OCI-LY7 (cell line): ENCODE data around the gene ZYG11A. TPM values are rescaled to one million over a fixed set of nuclear protein-coding genes. Genes with fewer than 3 reads are reported as not detected.
"Not testable (repeated sequence)": the region's sequence is repeated elsewhere in the genome, so short reads cannot be mapped to it uniquely, and the experiment has no call there.

Experiments used
- BruUV-seq: library from RNA; stranded (reverse); fragments of 400-500 nt; replicated peaks from 2 replicates; lab custom pipeline; 2021; lab: Mats Ljungman, UMichigan
- CTCF ChIA-PET: fragments of 300-600 bp; sonication (Branson Sonifier 250); formaldehyde crosslinking; loops from one replicate; lab custom pipeline; 2022; ENCODE audit warnings: antibody characterized with exemption; ENCODE audit not compliant: unreplicated experiment; lab: Charles Lee
- POLR2A ChIA-PET: fragments of 300-600 bp; sonication (Branson Sonifier 250); formaldehyde crosslinking; loops from one replicate; lab custom pipeline; 2022; ENCODE audit warnings: antibody characterized with exemption; lab: Charles Lee
- DNase-seq: peaks from one replicate; pipeline ENCODE4 v3.0.0-alpha.2; 2015; ENCODE audit warnings: low spot score
- H2AFZ ChIP-seq: fragments of 200-600 bp; sonication (generic), shearing (Covaris generic); 2 replicates; pipeline ENCODE4 v1.6.1; 2014; ENCODE audit warnings: mild to moderate bottlenecking, antibody characterized with exemption, low read length, moderate library complexity
- H3K27ac ChIP-seq: fragments of 200-600 bp; sonication (generic); 2 replicates; pipeline ENCODE4 v1.5.1; 2014; ENCODE audit warnings: mixed run types, low read depth, mild to moderate bottlenecking, moderate library complexity, low read length, inconsistent platforms; ENCODE audit not compliant: poor library complexity, severe bottlenecking
- H3K36me3 ChIP-seq: fragments of 200-600 bp; sonication (generic); 2 replicates; pipeline ENCODE4 v1.6.1; 2014; ENCODE audit warnings: mild to moderate bottlenecking, antibody characterized with exemption, low read length, moderate library complexity, mixed read lengths; ENCODE audit not compliant: insufficient read depth
- H3K4me1 ChIP-seq: fragments of 200-600 bp; sonication (generic); 2 replicates; pipeline ENCODE4 v1.5.1; 2014; ENCODE audit warnings: mild to moderate bottlenecking, low read length; ENCODE audit not compliant: insufficient read depth, poor library complexity, severe bottlenecking
- H3K4me2 ChIP-seq: fragments of 200-600 bp; sonication (generic); 2 replicates; pipeline ENCODE4 v1.6.1; 2014; ENCODE audit warnings: mild to moderate bottlenecking, low read length
- H3K4me3 ChIP-seq: fragments of 200-600 bp; sonication (generic); 2 replicates; pipeline ENCODE4 v1.5.1; 2014; ENCODE audit warnings: mild to moderate bottlenecking, low read depth, low read length; ENCODE audit not compliant: poor library complexity, severe bottlenecking
- H3K79me2 ChIP-seq: fragments of 200-600 bp; sonication (generic); 2 replicates; pipeline ENCODE4 v1.6.1; 2016; ENCODE audit warnings: low read depth, mild to moderate bottlenecking, low read length, moderate library complexity, mixed read lengths; ENCODE audit not compliant: insufficient read depth
- H3K9me2 ChIP-seq: fragments of 200-600 bp; sonication (generic); 2 replicates; pipeline ENCODE4 v1.6.1; 2016; ENCODE audit warnings: mild to moderate bottlenecking, low read length, mixed read lengths; ENCODE audit not compliant: insufficient read depth
- H3K9me3 ChIP-seq: fragments of 200-600 bp; sonication (generic); 2 replicates; pipeline ENCODE4 v1.6.1; 2014; ENCODE audit warnings: mild to moderate bottlenecking, mixed run types, low read length, mixed read lengths
- H4K20me1 ChIP-seq: fragments of 200-600 bp; sonication (generic); 2 replicates; pipeline ENCODE4 v1.6.1; 2014; ENCODE audit warnings: mild to moderate bottlenecking, antibody characterized with exemption, low read length, moderate library complexity, mixed read lengths; ENCODE audit not compliant: insufficient read depth
- EZH2phosphoT487 ChIP-seq: fragments of 200-600 bp; sonication (generic); IDR thresholded peaks from 2 replicates; pipeline ENCODE4 v1.6.1; 2018; ENCODE audit warnings: low read depth, borderline replicate concordance, mild to moderate bottlenecking, mixed run types, antibody characterized with exemption, low read length, moderate library complexity, mixed read lengths
- intact Hi-C: fragments of 100-400 bp; cut with micrococcal nuclease; formaldehyde crosslinking; loops from one replicate; pipeline ENCODE4 v1.10.0; 2022; ENCODE audit not compliant: unreplicated experiment
- total RNA-seq, 2 experiments: library from RNA; depleted of rRNA in 1 of 2; stranded (reverse); fragments of >200 nt in 1 of 2; shearing (Covaris generic) in 1 of 2; gene quantifications; 2 replicates each; pipeline ENCODE4 v1.2.3, GENCODE V29; 2014 to 2022
- TF ChIP-seq, protein P1 (sequence below): fragments of 200-600 bp; sonication (generic); conservative IDR thresholded peaks from 2 replicates; pipeline ENCODE4 v1.5.1; 2014; ENCODE audit warnings: mild to moderate bottlenecking, antibody characterized with exemption, low read length, moderate library complexity, mixed read lengths

Gene ZYG11A
- total RNA-seq, 2 experiments from 2014 or later: not detected

GRCh38 chr1:52798331-52798730 lies 44.2 kb upstream of the ZYG11A start:
- no peak overlapping the region for H3K4me2 ChIP-seq
- POLR2A ChIA-PET: interaction anchor here (0.6 kb wide), 1 partner anchor 20 kb away, joined by 4 read pairs; no protein-coding TSS in a partner anchor
- TF ChIP-seq, protein P1, sequence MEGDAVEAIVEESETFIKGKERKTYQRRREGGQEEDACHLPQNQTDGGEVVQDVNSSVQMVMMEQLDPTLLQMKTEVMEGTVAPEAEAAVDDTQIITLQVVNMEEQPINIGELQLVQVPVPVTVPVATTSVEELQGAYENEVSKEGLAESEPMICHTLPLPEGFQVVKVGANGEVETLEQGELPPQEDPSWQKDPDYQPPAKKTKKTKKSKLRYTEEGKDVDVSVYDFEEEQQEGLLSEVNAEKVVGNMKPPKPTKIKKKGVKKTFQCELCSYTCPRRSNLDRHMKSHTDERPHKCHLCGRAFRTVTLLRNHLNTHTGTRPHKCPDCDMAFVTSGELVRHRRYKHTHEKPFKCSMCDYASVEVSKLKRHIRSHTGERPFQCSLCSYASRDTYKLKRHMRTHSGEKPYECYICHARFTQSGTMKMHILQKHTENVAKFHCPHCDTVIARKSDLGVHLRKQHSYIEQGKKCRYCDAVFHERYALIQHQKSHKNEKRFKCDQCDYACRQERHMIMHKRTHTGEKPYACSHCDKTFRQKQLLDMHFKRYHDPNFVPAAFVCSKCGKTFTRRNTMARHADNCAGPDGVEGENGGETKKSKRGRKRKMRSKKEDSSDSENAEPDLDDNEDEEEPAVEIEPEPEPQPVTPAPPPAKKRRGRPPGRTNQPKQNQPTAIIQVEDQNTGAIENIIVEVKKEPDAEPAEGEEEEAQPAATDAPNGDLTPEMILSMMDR: no peak
- no peak for TF ChIP-seq EZH2phosphoT487
- H3K36me3 ChIP-seq: peaks cover 7% of the 10 kb centered on the region; the same call in 1 of the 2 replicates
- no peak overlapping the region for H2AFZ ChIP-seq
- H3K9me3 ChIP-seq: no peaks in the 10 kb centered on the region
- intact Hi-C loops: no loop called here
- no peaks in the 10 kb centered on the region for H3K79me2 ChIP-seq
- no peaks in the 10 kb centered on the region for H3K4me1 ChIP-seq
- H3K4me3 ChIP-seq: no peak overlapping the region
- H3K9me2 ChIP-seq: no peaks in the 10 kb centered on the region
- no peak overlapping the region for H3K27ac ChIP-seq
- CTCF ChIA-PET: no interaction called here
- DNase-seq: no peak
- H4K20me1 ChIP-seq: no peaks in the 10 kb centered on the region
- no TSS peak for BruUV-seq

DNA sequence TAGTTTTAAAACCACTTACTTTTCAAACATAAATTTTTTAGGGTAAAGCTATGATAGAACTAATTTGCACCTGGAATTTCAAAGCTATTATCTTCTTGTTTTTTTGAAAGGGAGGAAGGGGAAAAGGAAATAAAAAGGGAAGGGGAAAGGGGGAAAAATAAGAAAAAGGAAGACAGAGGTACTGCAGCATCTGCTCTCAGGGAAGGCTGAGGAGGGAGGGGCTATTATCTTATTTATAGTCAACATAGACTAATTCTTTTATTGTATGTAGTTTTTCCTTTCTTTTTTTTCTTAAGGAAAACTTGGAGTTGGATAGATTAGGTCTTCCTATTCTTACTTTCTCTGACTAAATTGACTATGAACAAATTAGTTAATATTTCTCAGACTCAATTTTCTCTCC lies 41.5 kb upstream of the ZYG11A start:
- Histone ChIP-seq H3K4me3 (no peak overlapping the region), H4K20me1 (no peaks in the 10 kb centered on the region), H3K79me2 (no peaks in the 10 kb centered on the region), H3K9me2 (no peaks in the 10 kb centered on the region), H2AFZ (no peak overlapping the region), H3K4me1 (no peaks in the 10 kb centered on the region), H3K4me2 (no peak overlapping the region), H3K27ac (no peak overlapping the region), H3K9me3 (no peaks in the 10 kb centered on the region), H3K36me3 (peaks cover 13% of the 10 kb centered on the region; the same call in 1 of the 2 replicates)
- no peak for TF ChIP-seq EZH2phosphoT487
- TF ChIP-seq, protein P1: no peak
- BruUV-seq: no TSS peak
- DNase-seq: no peak
- ChIA-PET POLR2A (interaction anchor here (0.6 to 1.5 kb wide), 6 partner anchors 11 to 463 kb away, joined by 3 to 6 read pairs (median 5); no protein-coding TSS in a partner anchor), CTCF (no interaction called here)
- intact Hi-C loops: no loop called here

DNA sequence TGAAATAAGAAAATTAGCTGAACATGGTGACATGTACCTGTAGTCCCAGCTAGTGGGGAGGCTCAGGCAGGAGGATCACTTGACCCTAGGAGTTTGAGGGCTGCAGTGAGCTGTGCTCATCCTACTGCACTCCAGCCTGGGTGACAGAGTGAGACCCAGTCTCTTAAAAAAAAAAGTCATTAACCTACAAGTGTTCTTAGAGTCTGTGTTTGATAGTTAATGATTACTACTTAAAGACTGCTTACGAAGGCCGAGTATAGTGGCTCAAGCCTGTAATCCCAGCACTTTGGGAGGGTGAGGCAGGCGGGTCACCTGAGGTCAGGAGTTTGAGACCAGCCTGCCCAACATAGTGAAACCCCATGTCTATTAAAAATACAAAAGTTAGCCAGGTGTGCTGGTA lies 38.5 kb upstream of the ZYG11A start:
- CTCF ChIA-PET: not testable (repeated sequence)

More for the DNA sequence above, 38.5 kb upstream of the ZYG11A start:
- H3K9me3 ChIP-seq, H2AFZ ChIP-seq, H4K20me1 ChIP-seq, H3K4me3 ChIP-seq, H3K79me2 ChIP-seq, H3K4me2 ChIP-seq, H3K36me3 ChIP-seq, DNase-seq, intact Hi-C loops, BruUV-seq, H3K27ac ChIP-seq, H3K9me2 ChIP-seq, H3K4me1 ChIP-seq: not testable (repeated sequence)
- POLR2A ChIA-PET: interaction anchor here (0.6 kb wide), 1 partner anchor 47 kb away, joined by 4 read pairs; no protein-coding TSS in a partner anchor
